ENCODE data around the gene HEXD.

Gene HEXD

DNA sequence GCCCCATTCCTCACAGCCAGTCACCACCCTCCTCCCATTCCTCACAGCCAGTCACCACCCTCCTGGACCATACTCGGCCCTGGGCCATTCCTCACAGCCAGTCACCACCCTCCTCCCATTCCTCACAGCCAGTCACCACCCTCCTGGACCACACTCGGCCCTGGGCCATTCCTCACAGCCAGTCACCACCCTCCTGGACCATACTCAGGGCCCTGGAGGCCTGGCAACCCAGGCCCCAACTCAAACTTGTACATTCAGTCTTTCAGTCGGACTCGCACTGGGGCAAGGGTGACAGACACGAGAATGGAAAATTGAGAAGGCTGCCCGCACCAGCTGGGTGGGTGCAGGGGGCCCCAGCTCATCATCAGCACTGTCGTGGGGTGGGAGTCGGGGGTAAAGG lies 71.0 kb downstream of the HEXD start:
- peak; percentile 10; the same call in 2 of the 3 replicates for ATAC-seq
- no peak for TF ChIP-seq ZFP30 (CRISPR knock-in tag; IDR thresholded peaks at IDR 0.05)
- no peak for TF ChIP-seq CSDC2 (CRISPR knock-in tag; IDR thresholded peaks at IDR 0.05)
- TF ChIP-seq CREB5 (CRISPR knock-in tag; IDR thresholded peaks at IDR 0.05; ENCODE audit: low read depth) = no peak
- TF ChIP-seq ZC3H10 (CRISPR knock-in tag; IDR thresholded peaks at IDR 0.05) = no peak
- no peak for TF ChIP-seq ESRRG (CRISPR knock-in tag; IDR thresholded peaks at IDR 0.05)
- no peak for TF ChIP-seq ZNF70 (CRISPR knock-in tag; IDR thresholded peaks at IDR 0.05)
- TF ChIP-seq, protein P1, sequence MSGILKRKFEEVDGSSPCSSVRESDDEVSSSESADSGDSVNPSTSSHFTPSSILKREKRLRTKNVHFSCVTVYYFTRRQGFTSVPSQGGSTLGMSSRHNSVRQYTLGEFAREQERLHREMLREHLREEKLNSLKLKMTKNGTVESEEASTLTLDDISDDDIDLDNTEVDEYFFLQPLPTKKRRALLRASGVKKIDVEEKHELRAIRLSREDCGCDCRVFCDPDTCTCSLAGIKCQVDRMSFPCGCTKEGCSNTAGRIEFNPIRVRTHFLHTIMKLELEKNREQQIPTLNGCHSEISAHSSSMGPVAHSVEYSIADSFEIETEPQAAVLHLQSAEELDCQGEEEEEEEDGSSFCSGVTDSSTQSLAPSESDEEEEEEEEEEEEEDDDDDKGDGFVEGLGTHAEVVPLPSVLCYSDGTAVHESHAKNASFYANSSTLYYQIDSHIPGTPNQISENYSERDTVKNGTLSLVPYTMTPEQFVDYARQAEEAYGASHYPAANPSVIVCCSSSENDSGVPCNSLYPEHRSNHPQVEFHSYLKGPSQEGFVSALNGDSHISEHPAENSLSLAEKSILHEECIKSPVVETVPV (CRISPR knock-in tag; IDR thresholded peaks at IDR 0.05) = no peak
- TF ChIP-seq BACH2 (CRISPR knock-in tag; IDR thresholded peaks at IDR 0.05; ENCODE audit: borderline replicate concordance) = no peak
- no peak for TF ChIP-seq ARNTL (CRISPR knock-in tag; IDR thresholded peaks at IDR 0.05; ENCODE audit: borderline replicate concordance, low read depth)
- TF ChIP-seq, protein P2, sequence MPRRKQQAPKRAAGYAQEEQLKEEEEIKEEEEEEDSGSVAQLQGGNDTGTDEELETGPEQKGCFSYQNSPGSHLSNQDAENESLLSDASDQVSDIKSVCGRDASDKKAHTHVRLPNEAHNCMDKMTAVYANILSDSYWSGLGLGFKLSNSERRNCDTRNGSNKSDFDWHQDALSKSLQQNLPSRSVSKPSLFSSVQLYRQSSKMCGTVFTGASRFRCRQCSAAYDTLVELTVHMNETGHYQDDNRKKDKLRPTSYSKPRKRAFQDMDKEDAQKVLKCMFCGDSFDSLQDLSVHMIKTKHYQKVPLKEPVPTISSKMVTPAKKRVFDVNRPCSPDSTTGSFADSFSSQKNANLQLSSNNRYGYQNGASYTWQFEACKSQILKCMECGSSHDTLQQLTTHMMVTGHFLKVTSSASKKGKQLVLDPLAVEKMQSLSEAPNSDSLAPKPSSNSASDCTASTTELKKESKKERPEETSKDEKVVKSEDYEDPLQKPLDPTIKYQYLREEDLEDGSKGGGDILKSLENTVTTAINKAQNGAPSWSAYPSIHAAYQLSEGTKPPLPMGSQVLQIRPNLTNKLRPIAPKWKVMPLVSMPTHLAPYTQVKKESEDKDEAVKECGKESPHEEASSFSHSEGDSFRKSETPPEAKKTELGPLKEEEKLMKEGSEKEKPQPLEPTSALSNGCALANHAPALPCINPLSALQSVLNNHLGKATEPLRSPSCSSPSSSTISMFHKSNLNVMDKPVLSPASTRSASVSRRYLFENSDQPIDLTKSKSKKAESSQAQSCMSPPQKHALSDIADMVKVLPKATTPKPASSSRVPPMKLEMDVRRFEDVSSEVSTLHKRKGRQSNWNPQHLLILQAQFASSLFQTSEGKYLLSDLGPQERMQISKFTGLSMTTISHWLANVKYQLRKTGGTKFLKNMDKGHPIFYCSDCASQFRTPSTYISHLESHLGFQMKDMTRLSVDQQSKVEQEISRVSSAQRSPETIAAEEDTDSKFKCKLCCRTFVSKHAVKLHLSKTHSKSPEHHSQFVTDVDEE (CRISPR knock-in tag; IDR thresholded peaks at IDR 0.05) = no peak

DNA sequence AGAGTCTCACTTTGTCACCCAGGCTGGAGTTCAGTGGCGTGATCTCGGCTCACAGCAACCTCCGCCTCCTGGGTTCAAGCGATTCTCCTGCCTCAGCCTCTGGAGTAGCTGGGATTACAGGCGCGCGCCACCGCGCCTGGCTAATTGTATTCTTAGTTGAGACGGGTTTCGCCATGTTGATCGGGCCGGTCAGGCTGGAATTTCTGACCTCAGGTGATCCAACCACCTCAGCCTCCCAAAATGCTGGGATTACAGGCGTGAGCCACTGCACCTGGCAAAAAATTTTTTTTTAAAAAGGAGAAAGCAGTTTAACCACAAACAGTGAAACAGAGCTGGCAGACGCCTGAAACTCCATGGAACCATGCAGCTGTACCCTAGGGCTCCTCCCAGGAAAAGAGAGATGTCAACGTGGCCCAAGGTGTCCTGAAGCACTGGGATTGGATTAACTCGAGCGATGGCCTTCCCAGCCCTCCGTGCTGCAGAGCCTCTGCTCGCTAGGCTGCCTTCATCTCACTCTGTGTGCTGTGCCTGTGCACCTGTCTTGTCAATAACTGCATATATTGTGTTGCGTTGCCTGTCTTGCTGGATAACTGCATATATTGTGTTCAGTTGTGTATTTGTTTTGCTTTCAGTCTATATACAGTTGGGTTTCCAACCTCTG lies 71.8 kb downstream of the HEXD start:
- no peak for ATAC-seq
- TF ChIP-seq TOX (CRISPR knock-in tag; IDR thresholded peaks at IDR 0.05; ENCODE audit: borderline replicate concordance) (no peak), ESRRG (CRISPR knock-in tag; IDR thresholded peaks at IDR 0.05) (no peak), ZFP30 (CRISPR knock-in tag; IDR thresholded peaks at IDR 0.05) (no peak), ISL1 (CRISPR knock-in tag; IDR thresholded peaks at IDR 0.05) (no peak)

DNA sequence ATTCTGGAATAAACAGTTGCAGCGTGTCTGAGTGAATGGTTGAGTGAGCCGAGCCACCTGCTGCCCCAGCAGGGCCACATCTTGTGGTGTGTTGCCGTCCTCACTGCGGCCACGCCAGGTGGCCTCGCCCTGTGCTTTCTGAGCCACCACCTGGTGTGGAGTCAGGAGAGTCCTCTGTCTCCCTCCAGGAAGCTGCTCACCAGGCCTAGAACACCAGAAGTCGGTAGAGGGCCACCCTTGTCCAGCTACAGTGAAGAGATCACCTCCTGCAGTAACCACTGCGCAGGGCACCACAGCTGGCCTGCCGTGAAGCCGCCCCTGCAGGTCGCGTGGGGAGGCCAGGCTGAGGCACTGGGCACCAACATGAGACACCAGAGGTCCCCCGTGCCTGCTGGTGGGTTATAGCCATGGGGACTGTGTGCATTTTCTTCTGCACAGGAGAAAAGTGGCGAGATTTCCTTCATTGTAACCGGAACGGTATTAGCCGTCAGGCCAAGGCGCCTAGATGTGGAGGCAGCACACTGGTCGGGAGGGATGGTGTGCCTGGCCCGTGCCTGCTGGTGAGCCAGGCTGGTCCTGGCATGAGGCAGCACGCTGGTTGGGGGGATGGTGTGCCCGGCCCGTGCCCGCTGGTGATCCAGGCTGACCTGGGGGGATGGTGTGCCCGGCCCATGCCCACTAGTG lies 72.5 kb downstream of the HEXD start:
- ATAC-seq = no peak
- TF ChIP-seq BACH2 (CRISPR knock-in tag; IDR thresholded peaks at IDR 0.05; ENCODE audit: borderline replicate concordance) (no peak), OSR1 (CRISPR knock-in tag; IDR thresholded peaks at IDR 0.05) (no peak), TCF4 (CRISPR knock-in tag; IDR thresholded peaks at IDR 0.05; ENCODE audit: borderline replicate concordance) (no peak), CREB5 (CRISPR knock-in tag; IDR thresholded peaks at IDR 0.05; ENCODE audit: low read depth) (no peak), ZFP3 (CRISPR knock-in tag; IDR thresholded peaks at IDR 0.05) (no peak)
- TF ChIP-seq, protein P2 (CRISPR knock-in tag; IDR thresholded peaks at IDR 0.05) = no peak
- TF ChIP-seq, protein P1 (CRISPR knock-in tag; IDR thresholded peaks at IDR 0.05) = no peak
